ENCODE results near the gene CDH4.

The CDH4 gene

GRCh38 chr20:61802721-61803311 is 550.8 kb downstream of the CDH4 start:
- POLR2A ChIA-PET: no interaction called here
- TF ChIP-seq CTCF (IDR thresholded peaks at IDR 0.05; ENCODE audit: insufficient read depth, low read length, missing control alignments): no peak
- DNase-seq (ENCODE audit: low read depth, low spot score): no peak
- CTCF ChIA-PET: no interaction called here
- H3K4me3 ChIP-seq (ENCODE audit: low read depth, low read length): no peak overlapping the region

GRCh38 chr20:61803416-61803914 is 551.4 kb downstream of the CDH4 start:
- no peak for DNase-seq (ENCODE audit: low read depth, low spot score)
- no peak for TF ChIP-seq CTCF (IDR thresholded peaks at IDR 0.05; ENCODE audit: insufficient read depth, low read length, missing control alignments)
- CTCF ChIA-PET: no interaction called here
- POLR2A ChIA-PET: no interaction called here
- H3K4me3 ChIP-seq (ENCODE audit: low read depth, low read length): no peak overlapping the region

- DNase-seq (ENCODE audit: low read depth, low spot score): no peak
- ChIA-PET POLR2A (no interaction called here), CTCF (no interaction called here)
- TF ChIP-seq CTCF (IDR thresholded peaks at IDR 0.05; ENCODE audit: insufficient read depth, low read length, missing control alignments): no peak
- H3K4me3 ChIP-seq (ENCODE audit: low read depth, low read length): no peak overlapping the region; the same call in 1 of the 2 replicates
These were observed 552.1 kb downstream of the CDH4 start for GRCh38 chr20:61803915-61804751.

GRCh38 chr20:61804752-61805295 is 552.8 kb downstream of the CDH4 start:
- TF ChIP-seq CTCF (IDR thresholded peaks at IDR 0.05; ENCODE audit: insufficient read depth, low read length, missing control alignments): no peak
- POLR2A ChIA-PET: no interaction called here
- DNase-seq (ENCODE audit: low read depth, low spot score): no peak
- no peak overlapping the region for H3K4me3 ChIP-seq (ENCODE audit: low read depth, low read length)
- CTCF ChIA-PET: no interaction called here

GRCh38 chr20:61805365-61805764 is 553.3 kb downstream of the CDH4 start:
- DNase-seq (ENCODE audit: low read depth, low spot score): no peak
- TF ChIP-seq CTCF (IDR thresholded peaks at IDR 0.05; ENCODE audit: insufficient read depth, low read length, missing control alignments): no peak
- no peak overlapping the region for H3K4me3 ChIP-seq (ENCODE audit: low read depth, low read length)
- ChIA-PET POLR2A (no interaction called here), CTCF (no interaction called here)

GRCh38 chr20:61805781-61806180 is 553.7 kb downstream of the CDH4 start:
- TF ChIP-seq CTCF (IDR thresholded peaks at IDR 0.05; ENCODE audit: insufficient read depth, low read length, missing control alignments): no peak
- ChIA-PET CTCF (no interaction called here), POLR2A (no interaction called here)

More at GRCh38 chr20:61805781-61806180, 553.7 kb downstream of the CDH4 start:
- H3K4me3 ChIP-seq (ENCODE audit: low read depth, low read length): no peak overlapping the region
- DNase-seq (ENCODE audit: low read depth, low spot score): no peak

Measured in AG04449 (cell line).